ENCODE measurements around the gene DOCK4.

The DOCK4 gene

GRCh38 chr7:112025556-112025955, 180.6 kb downstream of the DOCK4 start:
- no peak for DNase-seq

GRCh38 chr7:112023786-112024185, 182.4 kb downstream of the DOCK4 start:
- DNase-seq, result no peak

GRCh38 chr7:112023282-112023681, 182.9 kb downstream of the DOCK4 start:
- no peak for DNase-seq

GRCh38 chr7:112022128-112022527, 184.1 kb downstream of the DOCK4 start:
- no peak for DNase-seq

- DNase-seq, result no peak
Measured at GRCh38 chr7:112021379-112022044, 184.7 kb downstream of the DOCK4 start.

- DNase-seq, result no peak
Measured at GRCh38 chr7:112020800-112021199, 185.4 kb downstream of the DOCK4 start.

GRCh38 chr7:112019932-112020331, 186.3 kb downstream of the DOCK4 start:
- no peak for DNase-seq

- DNase-seq, result no peak
Measured at GRCh38 chr7:112018305-112019030, 187.7 kb downstream of the DOCK4 start.

GRCh38 chr7:112015146-112015545, 191.1 kb downstream of the DOCK4 start:
- DNase-seq, result no peak

- no peak for DNase-seq
Measured at GRCh38 chr7:112014347-112014746, 191.9 kb downstream of the DOCK4 start.

GRCh38 chr7:112013274-112013673, 192.9 kb downstream of the DOCK4 start:
- no peak for DNase-seq

- DNase-seq, result no peak
Measured at GRCh38 chr7:112012242-112012641, 194.0 kb downstream of the DOCK4 start.

GRCh38 chr7:112010994-112011393, 195.2 kb downstream of the DOCK4 start:
- DNase-seq, result no peak

- DNase-seq, result no peak
Measured at GRCh38 chr7:112010109-112010508, 196.1 kb downstream of the DOCK4 start.

- no peak for DNase-seq
Measured at GRCh38 chr7:112009081-112009480, 197.1 kb downstream of the DOCK4 start.

- DNase-seq, result no peak
Measured at GRCh38 chr7:112007185-112007584, 199.0 kb downstream of the DOCK4 start.

GRCh38 chr7:112006071-112006470, 200.1 kb downstream of the DOCK4 start:
- no peak for DNase-seq

GRCh38 chr7:112005205-112005775, 200.9 kb downstream of the DOCK4 start:
- no peak for DNase-seq

- DNase-seq, result no peak
Measured at GRCh38 chr7:112001091-112001826, 204.9 kb downstream of the DOCK4 start.

- no peak for DNase-seq
Measured at GRCh38 chr7:111998326-111998725, 207.9 kb downstream of the DOCK4 start.

GRCh38 chr7:111997546-111997945, 208.7 kb downstream of the DOCK4 start:
- DNase-seq, result no peak

- DNase-seq, result no peak
Measured at GRCh38 chr7:111992601-111993000, 213.6 kb downstream of the DOCK4 start.

GRCh38 chr7:111990643-111991042, 215.6 kb downstream of the DOCK4 start:
- no peak for DNase-seq

- no peak for DNase-seq
Measured at GRCh38 chr7:111987886-111988285, 218.3 kb downstream of the DOCK4 start.

Measured in right forelimb (tissue), 1 donor.